HG03378 (cell line): ENCODE data around the gene CLDN24.

Experiments
- ATAC-seq: cut with Tn5 transposase; IDR thresholded peaks from one replicate; pipeline ENCODE4 v1.9.1; 2021; ENCODE audit warnings: mild to moderate bottlenecking, moderate library complexity; ENCODE audit not compliant: unreplicated experiment

The CLDN24 gene

GRCh38 chr4:183286590-183287308 is 35.5 kb downstream of the CLDN24 start:
- ATAC-seq = peak; percentile 23

- no peak for ATAC-seq
Measured at GRCh38 chr4:183285886-183286285, 36.3 kb downstream of the CLDN24 start.

- no peak for ATAC-seq
Measured at GRCh38 chr4:183284965-183285364, 37.3 kb downstream of the CLDN24 start.

GRCh38 chr4:183284258-183284785 is 37.9 kb downstream of the CLDN24 start:
- no peak for ATAC-seq

GRCh38 chr4:183276106-183276505 is 46.1 kb downstream of the CLDN24 start:
- ATAC-seq = no peak

- no peak for ATAC-seq
Measured at GRCh38 chr4:183272384-183272783, 49.8 kb downstream of the CLDN24 start.
